HG03196 (cell line): ENCODE data around the gene TEAD1.

Experiments
- ATAC-seq: cut with Tn5 transposase; IDR thresholded peaks from one replicate; pipeline ENCODE4 v1.9.1; 2021; ENCODE audit not compliant: unreplicated experiment

The TEAD1 gene

GRCh38 chr11:12886508-12886907, 212.3 kb downstream of the TEAD1 start:
- no peak for ATAC-seq

GRCh38 chr11:12888525-12889158, 214.4 kb downstream of the TEAD1 start:
- no peak for ATAC-seq

- ATAC-seq: no peak
Measured at GRCh38 chr11:12889243-12889642, 215.0 kb downstream of the TEAD1 start.

GRCh38 chr11:12890476-12890875, 216.3 kb downstream of the TEAD1 start:
- ATAC-seq: no peak

DNA sequence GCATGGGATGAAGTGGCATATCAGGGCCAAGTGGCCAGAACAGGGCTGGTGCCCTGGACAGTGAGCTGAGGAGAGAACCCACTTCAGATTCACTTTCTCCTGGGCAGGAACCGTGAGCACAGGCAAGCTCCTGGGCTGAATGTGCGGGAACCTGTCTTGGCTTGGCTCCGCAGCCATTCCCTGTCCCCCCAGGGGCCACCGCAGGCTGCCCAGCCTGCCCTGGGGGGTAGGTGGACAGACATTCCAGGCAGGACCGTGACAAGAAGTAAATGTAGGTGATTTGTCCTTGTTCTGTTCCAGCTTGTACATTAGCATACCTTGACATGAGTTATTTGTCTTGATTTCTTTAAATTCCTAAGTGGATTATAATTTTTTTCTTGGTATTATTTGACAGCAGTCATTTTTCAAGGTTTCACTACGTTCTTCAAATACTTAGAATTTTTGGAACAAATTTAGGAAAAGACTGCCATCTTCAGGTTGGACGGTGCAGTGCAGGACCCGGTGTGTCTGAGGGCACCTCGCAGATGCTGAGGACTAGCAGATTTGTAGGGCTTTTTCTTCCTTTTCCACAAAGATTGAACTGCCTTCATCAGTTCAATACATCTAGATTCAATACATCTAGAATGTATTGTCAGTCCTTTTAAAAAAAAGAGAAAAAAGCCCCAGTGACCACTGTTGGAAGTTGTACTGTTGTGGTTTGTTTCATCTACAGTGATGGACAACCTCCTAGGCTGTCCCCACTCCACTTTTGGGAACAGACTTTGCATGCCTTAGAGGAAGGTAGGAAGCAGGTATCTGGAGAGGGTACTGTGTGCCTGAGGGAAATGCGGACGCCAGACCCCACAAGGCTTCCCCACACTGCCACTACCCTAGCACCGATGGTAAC, 219.8 kb downstream of the TEAD1 start:
- ATAC-seq: no peak

GRCh38 chr11:12897390-12897789, 223.2 kb downstream of the TEAD1 start:
- ATAC-seq: no peak

DNA sequence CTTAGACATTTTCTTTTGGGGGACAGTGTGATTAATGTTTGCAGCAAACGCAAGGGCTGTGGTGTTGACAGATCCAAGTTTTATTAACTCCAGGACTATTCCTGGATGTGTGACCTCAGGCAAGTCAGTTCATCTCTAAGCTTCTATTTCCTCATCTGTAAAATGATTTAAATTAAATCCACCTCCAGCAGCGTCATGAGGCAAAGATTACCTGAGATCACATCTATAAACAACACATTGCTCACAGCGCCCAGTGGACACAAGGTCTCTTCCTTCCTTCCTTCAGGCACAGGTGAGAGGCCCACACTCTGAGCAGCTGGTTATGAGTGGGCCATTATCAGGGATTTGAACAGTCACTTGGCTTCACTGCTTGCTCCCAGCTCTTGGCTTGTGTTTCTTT, 223.6 kb downstream of the TEAD1 start:
- ATAC-seq: no peak

DNA sequence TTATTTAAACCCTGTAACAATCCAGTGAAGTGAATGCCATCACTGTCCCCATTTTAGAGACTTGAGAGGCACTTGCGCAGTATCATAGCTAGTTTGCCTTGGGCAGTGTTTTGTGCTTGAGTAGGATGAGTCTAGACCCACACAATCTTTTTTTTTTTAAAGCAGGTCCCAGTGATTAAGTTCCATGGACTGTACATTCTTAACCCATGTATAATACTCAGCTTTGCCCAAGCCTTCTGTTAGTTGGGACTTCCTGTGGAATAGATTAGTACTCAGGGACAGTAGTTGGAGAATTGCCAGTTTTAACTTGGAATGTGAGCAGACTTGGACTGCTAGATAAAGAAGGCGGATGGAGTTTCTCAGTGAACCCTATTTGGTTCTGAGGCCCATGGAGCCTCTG, 226.3 kb downstream of the TEAD1 start:
- no peak for ATAC-seq

GRCh38 chr11:12901272-12901671, 227.1 kb downstream of the TEAD1 start:
- ATAC-seq: no peak

DNA sequence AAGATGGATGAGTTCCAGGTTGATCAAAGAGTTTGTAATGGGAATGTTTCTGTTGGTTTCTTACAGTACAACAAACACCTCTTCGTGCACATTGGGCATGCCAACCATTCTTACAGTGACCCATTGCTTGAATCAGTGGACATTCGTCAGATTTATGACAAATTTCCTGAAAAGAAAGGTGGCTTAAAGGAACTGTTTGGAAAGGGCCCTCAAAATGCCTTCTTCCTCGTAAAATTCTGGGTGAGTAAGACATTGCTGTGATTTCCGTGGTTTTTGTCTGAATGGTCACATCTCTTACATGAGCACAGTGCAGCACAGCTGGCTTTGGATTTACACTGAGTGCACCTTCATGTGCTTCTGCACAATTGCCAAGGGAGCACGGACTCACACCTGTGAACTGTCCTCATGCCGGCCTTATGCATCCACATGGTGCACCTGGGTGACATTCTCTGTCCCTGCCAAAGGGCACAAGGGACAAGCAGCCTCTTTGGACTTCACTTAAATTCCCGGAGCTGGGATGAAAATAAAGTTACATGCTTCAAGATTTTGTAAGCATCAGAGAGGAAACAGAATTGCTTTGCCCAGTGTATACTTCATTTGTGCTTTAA, 227.8 kb downstream of the TEAD1 start:
- no peak for ATAC-seq

GRCh38 chr11:12902791-12903486, 228.7 kb downstream of the TEAD1 start:
- ATAC-seq: no peak

DNA sequence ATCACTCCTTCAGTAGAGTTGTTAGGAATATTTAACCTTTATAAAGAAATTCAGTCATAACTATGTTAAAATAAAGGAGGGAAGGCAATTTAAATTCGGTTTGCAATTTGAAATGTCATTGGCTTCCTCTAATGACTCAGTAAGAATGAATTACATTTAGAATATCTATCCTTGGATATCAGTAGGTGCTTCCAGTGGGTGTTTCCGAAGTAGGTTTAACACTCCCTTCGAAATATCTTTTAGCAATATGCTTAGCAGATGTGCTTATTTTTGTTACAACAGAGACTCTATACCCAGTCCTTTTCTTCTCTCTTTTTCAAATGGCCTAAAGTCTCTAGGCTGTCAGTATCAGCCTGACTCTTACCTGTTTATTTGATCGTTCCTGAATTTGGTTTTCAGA, 231.2 kb downstream of the TEAD1 start:
- no peak for ATAC-seq

- ATAC-seq: no peak
Measured at GRCh38 chr11:12906501-12906900, 232.3 kb downstream of the TEAD1 start.

DNA sequence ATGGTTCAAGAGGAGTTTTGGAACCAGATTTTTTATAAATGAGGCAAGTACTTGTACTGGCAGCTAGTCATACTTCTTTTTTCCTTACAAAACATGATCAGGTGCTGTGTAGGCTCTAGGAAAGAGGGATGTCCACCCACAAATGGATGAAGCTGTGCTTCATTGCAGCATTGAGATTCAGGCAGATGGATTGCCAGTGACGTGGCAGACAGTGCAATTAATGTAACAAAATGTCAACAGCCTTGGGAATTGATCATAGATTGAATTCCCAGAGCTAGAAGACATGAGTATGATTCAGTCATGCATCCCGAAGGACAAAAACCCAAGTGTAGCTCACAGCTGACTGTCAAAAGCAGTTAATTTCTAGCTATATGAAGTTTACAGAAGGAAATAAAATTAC, 235.7 kb downstream of the TEAD1 start:
- no peak for ATAC-seq

GRCh38 chr11:12914400-12914912, 240.2 kb downstream of the TEAD1 start:
- ATAC-seq: no peak

DNA sequence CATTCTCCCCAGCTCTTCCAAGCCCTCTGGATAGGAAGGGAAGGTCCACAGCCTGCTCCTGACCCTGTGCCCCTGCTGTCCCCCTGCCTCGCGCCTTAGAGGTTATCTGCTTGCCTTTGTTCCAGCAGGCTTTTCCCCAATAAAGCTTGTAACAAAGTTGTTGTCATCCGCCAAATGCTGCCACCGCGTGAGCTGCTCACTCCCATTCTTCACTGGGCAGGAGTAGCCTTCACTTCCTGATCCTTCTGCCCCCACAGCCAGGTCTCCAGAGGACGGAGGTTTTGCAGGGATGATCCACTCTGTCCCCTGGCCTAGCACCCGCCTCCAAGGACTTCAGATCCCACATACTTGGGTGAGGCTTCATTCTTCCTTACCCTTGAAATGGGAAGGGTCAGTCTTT, 240.9 kb downstream of the TEAD1 start:
- no peak for ATAC-seq

DNA sequence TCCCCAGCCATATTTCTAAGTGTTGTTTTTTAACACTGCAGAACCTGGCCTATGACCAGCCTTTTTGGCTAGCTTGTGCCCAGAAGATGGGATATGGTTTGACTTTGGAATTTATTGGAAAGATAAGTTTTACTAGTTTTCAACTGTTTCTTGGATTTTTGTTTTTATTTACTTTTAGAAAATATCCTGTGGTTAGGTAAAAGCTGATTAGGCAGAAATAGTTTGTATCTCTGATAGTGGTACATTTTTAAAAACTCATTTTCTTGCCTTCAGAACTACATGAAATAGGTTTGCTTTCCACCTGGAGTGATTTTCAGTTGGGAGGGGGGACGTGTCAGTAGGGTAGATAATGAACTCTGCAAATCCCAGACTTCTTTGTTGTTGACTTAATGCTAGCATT, 243.6 kb downstream of the TEAD1 start:
- no peak for ATAC-seq

- no peak for ATAC-seq
Measured at GRCh38 chr11:12918667-12919066, 244.4 kb downstream of the TEAD1 start.

DNA sequence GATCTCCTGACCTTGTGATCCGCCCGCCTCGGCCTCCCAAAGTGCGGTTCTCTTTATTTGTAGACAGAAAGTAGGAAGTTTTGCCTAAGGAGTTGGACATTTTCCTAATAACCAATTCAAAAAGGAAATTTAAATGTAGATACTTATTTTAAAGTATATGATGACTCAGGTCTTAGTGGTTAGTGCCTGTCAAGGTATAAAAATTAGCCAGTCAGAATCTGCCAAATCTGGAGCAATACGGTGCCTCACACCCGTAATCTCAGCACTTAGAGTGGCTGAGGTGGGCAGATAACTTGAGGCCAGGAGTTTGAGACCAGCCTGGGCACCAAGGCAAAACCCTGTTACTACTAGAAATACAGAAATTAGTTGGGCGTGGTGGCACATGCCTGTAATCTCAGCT, 248.2 kb downstream of the TEAD1 start:
- no peak for ATAC-seq

DNA sequence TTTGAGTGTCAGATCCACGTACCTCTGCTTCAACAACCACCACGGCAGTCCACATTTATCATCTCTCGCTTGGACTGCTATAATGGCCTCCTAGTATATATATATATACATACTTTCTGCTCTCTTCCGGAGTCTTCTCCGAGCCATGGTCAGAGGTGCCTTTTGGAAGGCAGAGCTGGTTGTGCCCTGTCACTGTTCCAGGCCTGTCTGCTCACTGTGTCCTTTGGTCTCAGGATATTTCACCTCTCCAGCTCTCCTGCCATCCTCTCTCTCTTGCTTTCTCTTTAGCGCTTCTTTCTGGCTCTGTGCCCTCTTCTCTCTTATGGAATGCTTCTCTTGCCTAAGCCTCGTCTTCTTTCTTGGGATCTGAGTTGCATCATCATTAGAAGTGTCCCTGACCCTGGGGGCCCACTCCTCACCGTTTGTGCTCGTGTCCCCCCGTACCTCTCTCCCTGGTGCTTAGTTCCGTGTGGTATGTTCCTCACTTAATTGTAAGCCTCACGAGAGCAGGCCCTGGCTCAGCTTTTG, 248.8 kb downstream of the TEAD1 start:
- no peak for ATAC-seq

DNA sequence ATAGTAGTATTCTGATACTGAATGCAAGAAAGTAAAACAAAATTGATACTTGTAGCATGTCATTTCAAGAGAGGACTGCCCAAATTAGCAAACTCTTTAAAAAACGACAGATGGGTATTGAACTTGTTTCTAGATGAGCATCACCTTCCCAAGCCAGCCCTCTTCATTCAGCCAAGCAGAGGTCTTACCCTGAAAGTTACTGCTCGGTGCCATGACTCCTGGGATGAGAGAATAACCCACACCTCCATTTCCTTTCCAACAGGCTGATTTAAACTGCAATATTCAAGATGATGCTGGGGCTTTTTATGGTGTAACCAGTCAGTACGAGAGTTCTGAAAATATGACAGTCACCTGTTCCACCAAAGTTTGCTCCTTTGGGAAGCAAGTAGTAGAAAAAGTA, 250.4 kb downstream of the TEAD1 start:
- no peak for ATAC-seq
